ENCODE results near the gene SLC2A10.

GRCh38 chr20:46735436-46735835, 26.0 kb downstream of the SLC2A10 start:
- TF ChIP-seq CTCF (conservative IDR thresholded peaks at IDR 0.05 in 1 of 2, IDR thresholded peaks at IDR 0.05 in 1 of 2; ENCODE audit: extremely low read depth in 1 of 2, insufficient read depth in 1 of 2, low read depth in 1 of 2, low read length in 2 of 2): no peak
- no peak for TF ChIP-seq EZH2 (IDR thresholded peaks at IDR 0.05; ENCODE audit: borderline replicate concordance, low read length)

Data from mammary epithelial cell (primary cell).